Parathyroid adenoma (tissue), 2 donors: ENCODE results near the gene IRF4.

Experiments used
- H2AFZ ChIP-seq: fragments of 300-600 bp; sonication (generic); one replicate; pipeline ENCODE4 v1.7.0; 2017; ENCODE audit warnings: antibody characterized with exemption, mild to moderate bottlenecking
- H3K27ac ChIP-seq: fragments of 300-600 bp; sonication (generic); one replicate; pipeline ENCODE4 v1.7.0; 2017
- H3K27me3 ChIP-seq: fragments of 300-600 bp; sonication (generic); one replicate; pipeline ENCODE4 v1.7.0; 2017; ENCODE audit warnings: low read length; ENCODE audit not compliant: control insufficient read depth, insufficient read depth
- H3K36me3 ChIP-seq: fragments of 300-600 bp; sonication (generic); one replicate; pipeline ENCODE4 v1.7.0; 2017; ENCODE audit warnings: low read length; ENCODE audit not compliant: control insufficient read depth, insufficient read depth
- H3K4me1 ChIP-seq: fragments of 300-600 bp; sonication (generic); one replicate; pipeline ENCODE4 v1.7.0; 2017; ENCODE audit warnings: control low read depth
- H3K4me2 ChIP-seq: fragments of 300-600 bp; sonication (generic); one replicate; pipeline ENCODE4 v1.7.0; 2017; ENCODE audit warnings: low read length
- H3K4me3 ChIP-seq: fragments of 300-600 bp; sonication (generic); one replicate; pipeline ENCODE4 v1.7.0; 2017; ENCODE audit warnings: low read depth, low read length
- H3K79me2 ChIP-seq: fragments of 300-600 bp; sonication (generic); one replicate; pipeline ENCODE4 v1.7.0; 2017; ENCODE audit warnings: control low read depth
- H3K9ac ChIP-seq: fragments of 300-600 bp; sonication (generic); one replicate; pipeline ENCODE4 v1.7.0; 2017; ENCODE audit warnings: mild to moderate bottlenecking
- H3K9me3 ChIP-seq: fragments of 300-600 bp; sonication (generic); one replicate; pipeline ENCODE4 v1.7.0; 2017; ENCODE audit warnings: low read length; ENCODE audit not compliant: control insufficient read depth
- CTCF ChIP-seq: fragments of 300-600 bp; sonication (generic); IDR thresholded peaks from one replicate; pipeline ENCODE4 v1.7.0; 2017; ENCODE audit warnings: antibody characterized with exemption, mild to moderate bottlenecking
- donor health status: primary hyperparathyroidism.

IRF4 gene

GRCh38 chr6:404685-405423 is 13.3 kb downstream of the IRF4 start:
- no peak overlapping the region for H2AFZ ChIP-seq
- no peak overlapping the region for H3K4me3 ChIP-seq
- H3K27me3 ChIP-seq, result peaks cover 2% of the 10 kb centered on the region
- no peak overlapping the region for H3K9ac ChIP-seq
- H3K4me2 ChIP-seq, result no peak overlapping the region
- H3K36me3 ChIP-seq, result peaks cover 2% of the 10 kb centered on the region
- no peak overlapping the region for H3K27ac ChIP-seq
- H3K4me1 ChIP-seq, result no peaks in the 10 kb centered on the region
- no peaks in the 10 kb centered on the region for H3K9me3 ChIP-seq
- no peaks in the 10 kb centered on the region for H3K79me2 ChIP-seq
- no peak for TF ChIP-seq CTCF

- Histone ChIP-seq H2AFZ (no peak overlapping the region), H3K4me1 (no peaks in the 10 kb centered on the region), H3K9ac (no peak overlapping the region), H3K4me2 (no peak overlapping the region), H3K9me3 (no peaks in the 10 kb centered on the region), H3K4me3 (no peak overlapping the region), H3K27ac (no peak overlapping the region), H3K36me3 (peaks cover 2% of the 10 kb centered on the region), H3K79me2 (no peaks in the 10 kb centered on the region), H3K27me3 (peaks cover 3% of the 10 kb centered on the region)
- no peak for TF ChIP-seq CTCF
Measured at GRCh38 chr6:408148-408547, 16.6 kb downstream of the IRF4 start.

GRCh38 chr6:408599-409102 is 17.1 kb downstream of the IRF4 start:
- no peaks in the 10 kb centered on the region for H3K4me1 ChIP-seq
- no peaks in the 10 kb centered on the region for H3K79me2 ChIP-seq
- H3K4me2 ChIP-seq, result no peak overlapping the region
- TF ChIP-seq CTCF, result no peak
- no peak overlapping the region for H2AFZ ChIP-seq
- H3K9ac ChIP-seq, result no peak overlapping the region
- no peak overlapping the region for H3K27ac ChIP-seq
- H3K9me3 ChIP-seq, result no peaks in the 10 kb centered on the region
- peaks cover 2% of the 10 kb centered on the region for H3K36me3 ChIP-seq
- H3K4me3 ChIP-seq, result no peak overlapping the region
- H3K27me3 ChIP-seq, result peaks cover 3% of the 10 kb centered on the region

GRCh38 chr6:409370-409972 is 17.9 kb downstream of the IRF4 start:
- no peak overlapping the region for H3K4me2 ChIP-seq

More at GRCh38 chr6:409370-409972, 17.9 kb downstream of the IRF4 start:
- no peaks in the 10 kb centered on the region for H3K79me2 ChIP-seq
- H3K9ac ChIP-seq, result no peak overlapping the region
- no peak for TF ChIP-seq CTCF
- H3K36me3 ChIP-seq, result peaks cover 2% of the 10 kb centered on the region
- H3K9me3 ChIP-seq, result no peaks in the 10 kb centered on the region
- no peak overlapping the region for H3K4me3 ChIP-seq
- H3K4me1 ChIP-seq, result no peaks in the 10 kb centered on the region
- H3K27ac ChIP-seq, result no peak overlapping the region
- H3K27me3 ChIP-seq, result peaks cover 3% of the 10 kb centered on the region
- H2AFZ ChIP-seq, result no peak overlapping the region
